ENCODE data around the gene PTCD1. TPM values are rescaled to one million over a fixed set of nuclear protein-coding genes. Genes with fewer than 3 reads are reported as not detected.

Gene PTCD1
- total and polyA plus RNA-seq, 9 of the 15 experiments (the other 6 are each of a cell fraction or from before 2014, with no cell fraction given) = 0.46 to 17.1 (median 6.2) TPM

- POLR2A ChIA-PET = interaction anchor here (0.8 to 2.5 kb wide), 4 partner anchors 8 to 107 kb away, joined by 3 to 13 read pairs (median 6); no protein-coding TSS in a partner anchor
- Histone ChIP-seq H3K27ac (ENCODE audit: extremely low read depth, low read depth, low read length) (no peak overlapping the region), H3K4me2 (ENCODE audit: insufficient read depth, low read length) (no peak overlapping the region), H3K9ac (ENCODE audit: insufficient read depth in 1 of 2, low read depth in 2 of 2, low read length in 2 of 2) (no peak overlapping the region), H3K9me1 (ENCODE audit: control insufficient read depth, insufficient read depth, low read length) (peaks cover 6% of the 10 kb centered on the region), H4K20me1 (replicated peaks; ENCODE audit: control insufficient read depth, insufficient read depth, low read length) (peaks cover 19% of the 10 kb centered on the region), H3K4me1 (replicated peaks in 1 of 2; ENCODE audit: control insufficient read depth in 2 of 2, insufficient read depth in 2 of 2, low read length in 2 of 2) (peaks cover 0 to 33% of the 10 kb centered on the region in 2 experiments; a peak in 2 of 5 replicates), H3K9me3 (replicated peaks; ENCODE audit: control insufficient read depth, insufficient read depth, low read depth, low read length) (no peaks in the 10 kb centered on the region), H3K79me2 (ENCODE audit: control insufficient read depth, insufficient read depth, low read length) (peaks cover 22% of the 10 kb centered on the region), H3K4me3 (no peak overlapping the region), H3K36me3 (ENCODE audit: control insufficient read depth, insufficient read depth, low read length) (peaks cover 88% of the 10 kb centered on the region; the same call in 2 of the 3 replicates), H3K27me3 (ENCODE audit: control insufficient read depth in 2 of 2, insufficient read depth in 2 of 2, low read length in 2 of 2) (no peaks in the 10 kb centered on the region), H2AFZ (ENCODE audit: low read depth, low read length) (no peak overlapping the region)
- no peak for FAIRE-seq
- 97% methylated on average over 20 of the region's 20 CpGs for WGBS (ENCODE audit: insufficient coverage, low coverage, missing lambda C conversion rate)
- BruUV-seq (replicated peaks) = no TSS peak
- CTCF ChIA-PET (ENCODE audit: low intra/inter-chr PET ratio) = interaction anchor here (2.3 kb wide), 1 partner anchor 24 kb away, joined by 18 read pairs; no protein-coding TSS in a partner anchor
- DNase-seq (ENCODE audit: extremely low read depth in 1 of 4, low spot score in 3 of 4) = no peak
- in situ Hi-C loops (cut with MboI) = no loop called here
- intact Hi-C loops (cut with micrococcal nuclease) = loop anchor here (1.0 to 5.0 kb wide), 4 partner anchors 23 to 246 kb away; partner anchors contain the start of genes ARPC1A and SMURF1
- no peak for ATAC-seq
- TF ChIP-seq, protein P1, sequence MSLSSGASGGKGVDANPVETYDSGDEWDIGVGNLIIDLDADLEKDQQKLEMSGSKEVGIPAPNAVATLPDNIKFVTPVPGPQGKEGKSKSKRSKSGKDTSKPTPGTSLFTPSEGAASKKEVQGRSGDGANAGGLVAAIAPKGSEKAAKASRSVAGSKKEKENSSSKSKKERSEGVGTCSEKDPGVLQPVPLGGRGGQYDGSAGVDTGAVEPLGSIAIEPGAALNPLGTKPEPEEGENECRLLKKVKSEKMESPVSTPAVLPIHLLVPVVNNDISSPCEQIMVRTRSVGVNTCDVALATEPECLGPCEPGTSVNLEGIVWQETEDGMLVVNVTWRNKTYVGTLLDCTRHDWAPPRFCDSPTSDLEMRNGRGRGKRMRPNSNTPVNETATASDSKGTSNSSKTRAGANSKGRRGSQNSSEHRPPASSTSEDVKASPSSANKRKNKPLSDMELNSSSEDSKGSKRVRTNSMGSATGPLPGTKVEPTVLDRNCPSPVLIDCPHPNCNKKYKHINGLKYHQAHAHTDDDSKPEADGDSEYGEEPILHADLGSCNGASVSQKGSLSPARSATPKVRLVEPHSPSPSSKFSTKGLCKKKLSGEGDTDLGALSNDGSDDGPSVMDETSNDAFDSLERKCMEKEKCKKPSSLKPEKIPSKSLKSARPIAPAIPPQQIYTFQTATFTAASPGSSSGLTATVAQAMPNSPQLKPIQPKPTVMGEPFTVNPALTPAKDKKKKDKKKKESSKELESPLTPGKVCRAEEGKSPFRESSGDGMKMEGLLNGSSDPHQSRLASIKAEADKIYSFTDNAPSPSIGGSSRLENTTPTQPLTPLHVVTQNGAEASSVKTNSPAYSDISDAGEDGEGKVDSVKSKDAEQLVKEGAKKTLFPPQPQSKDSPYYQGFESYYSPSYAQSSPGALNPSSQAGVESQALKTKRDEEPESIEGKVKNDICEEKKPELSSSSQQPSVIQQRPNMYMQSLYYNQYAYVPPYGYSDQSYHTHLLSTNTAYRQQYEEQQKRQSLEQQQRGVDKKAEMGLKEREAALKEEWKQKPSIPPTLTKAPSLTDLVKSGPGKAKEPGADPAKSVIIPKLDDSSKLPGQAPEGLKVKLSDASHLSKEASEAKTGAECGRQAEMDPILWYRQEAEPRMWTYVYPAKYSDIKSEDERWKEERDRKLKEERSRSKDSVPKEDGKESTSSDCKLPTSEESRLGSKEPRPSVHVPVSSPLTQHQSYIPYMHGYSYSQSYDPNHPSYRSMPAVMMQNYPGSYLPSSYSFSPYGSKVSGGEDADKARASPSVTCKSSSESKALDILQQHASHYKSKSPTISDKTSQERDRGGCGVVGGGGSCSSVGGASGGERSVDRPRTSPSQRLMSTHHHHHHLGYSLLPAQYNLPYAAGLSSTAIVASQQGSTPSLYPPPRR (CRISPR knock-in tag; IDR thresholded peaks at IDR 0.05; ENCODE audit: borderline replicate concordance) = no peak
- peak; percentile 64 for TF ChIP-seq POLR2G (IDR thresholded peaks at IDR 0.05; ENCODE audit: low read depth, low read length)
- TF ChIP-seq, protein P2, sequence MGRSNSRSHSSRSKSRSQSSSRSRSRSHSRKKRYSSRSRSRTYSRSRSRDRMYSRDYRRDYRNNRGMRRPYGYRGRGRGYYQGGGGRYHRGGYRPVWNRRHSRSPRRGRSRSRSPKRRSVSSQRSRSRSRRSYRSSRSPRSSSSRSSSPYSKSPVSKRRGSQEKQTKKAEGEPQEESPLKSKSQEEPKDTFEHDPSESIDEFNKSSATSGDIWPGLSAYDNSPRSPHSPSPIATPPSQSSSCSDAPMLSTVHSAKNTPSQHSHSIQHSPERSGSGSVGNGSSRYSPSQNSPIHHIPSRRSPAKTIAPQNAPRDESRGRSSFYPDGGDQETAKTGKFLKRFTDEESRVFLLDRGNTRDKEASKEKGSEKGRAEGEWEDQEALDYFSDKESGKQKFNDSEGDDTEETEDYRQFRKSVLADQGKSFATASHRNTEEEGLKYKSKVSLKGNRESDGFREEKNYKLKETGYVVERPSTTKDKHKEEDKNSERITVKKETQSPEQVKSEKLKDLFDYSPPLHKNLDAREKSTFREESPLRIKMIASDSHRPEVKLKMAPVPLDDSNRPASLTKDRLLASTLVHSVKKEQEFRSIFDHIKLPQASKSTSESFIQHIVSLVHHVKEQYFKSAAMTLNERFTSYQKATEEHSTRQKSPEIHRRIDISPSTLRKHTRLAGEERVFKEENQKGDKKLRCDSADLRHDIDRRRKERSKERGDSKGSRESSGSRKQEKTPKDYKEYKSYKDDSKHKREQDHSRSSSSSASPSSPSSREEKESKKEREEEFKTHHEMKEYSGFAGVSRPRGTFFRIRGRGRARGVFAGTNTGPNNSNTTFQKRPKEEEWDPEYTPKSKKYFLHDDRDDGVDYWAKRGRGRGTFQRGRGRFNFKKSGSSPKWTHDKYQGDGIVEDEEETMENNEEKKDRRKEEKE (IDR thresholded peaks at IDR 0.05; ENCODE audit: borderline replicate concordance in 1 of 2, control insufficient read depth in 1 of 2, low read depth in 2 of 2, low read length in 1 of 2) = no peak
- TF ChIP-seq FOXK2 (conservative IDR thresholded peaks at IDR 0.05 in 1 of 2, IDR thresholded peaks at IDR 0.05 in 1 of 2; ENCODE audit: low read depth in 2 of 2) = no peak
- no peak for TF ChIP-seq CAMTA2 (CRISPR knock-in tag; conservative IDR thresholded peaks at IDR 0.05)
- TF ChIP-seq RBM22 (IDR thresholded peaks at IDR 0.05; ENCODE audit: low read depth, low read length, poor library complexity, severe bottlenecking) = peak; percentile 42
- no peak for TF ChIP-seq SIN3A (IDR thresholded peaks at IDR 0.05; ENCODE audit: borderline replicate concordance in 2 of 2, control insufficient read depth in 1 of 2, low read depth in 2 of 2, low read length in 2 of 2)
- no peak for TF ChIP-seq MYBL2 (IDR thresholded peaks at IDR 0.05; ENCODE audit: low read depth)
- TF ChIP-seq MYBL2 (CRISPR knock-in tag; IDR thresholded peaks at IDR 0.05; ENCODE audit: borderline replicate concordance) = no peak
- TF ChIP-seq CBFA2T2 (conservative IDR thresholded peaks at IDR 0.05) = no peak
- TF ChIP-seq EGR1 (conservative IDR thresholded peaks at IDR 0.05) = no peak
- TF ChIP-seq MECOM (CRISPR knock-in tag; IDR thresholded peaks at IDR 0.05) = no peak
- TF ChIP-seq GATAD2B (IDR thresholded peaks at IDR 0.05; ENCODE audit: borderline replicate concordance) = no peak
These were observed 50.7 kb downstream of the PTCD1 start for GRCh38 chr7:99387912-99388311.
